GM10248 (cell line): ENCODE data around the gene GABRG3.

Source experiments
- CTCF ChIA-PET: fragments of 300-600 bp; sonication (Branson Sonifier 250); formaldehyde crosslinking; extraction: SDS; loops from one replicate; lab custom pipeline; 2021; ENCODE audit warnings: antibody characterized with exemption; lab: Yijun Ruan, JAX
- POLR2A ChIA-PET: fragments of 350-650 bp; sonication (Branson Sonifier 250); formaldehyde crosslinking; extraction: SDS; loops from one replicate; lab custom pipeline; 2020; ENCODE audit warnings: antibody characterized with exemption; lab: Yijun Ruan, JAX
- DNase-seq: peaks from one replicate; pipeline ENCODE4 v3.0.0; 2012; ENCODE audit errors: extremely low spot score
- TF ChIP-seq, protein P1 (sequence below): IDR thresholded peaks from 2 replicates; pipeline ENCODE4 v1.5.1; 2012; ENCODE audit warnings: mild to moderate bottlenecking, low read depth; ENCODE audit errors: extremely low read depth, missing control alignments, control extremely low read depth

Gene GABRG3

DNA sequence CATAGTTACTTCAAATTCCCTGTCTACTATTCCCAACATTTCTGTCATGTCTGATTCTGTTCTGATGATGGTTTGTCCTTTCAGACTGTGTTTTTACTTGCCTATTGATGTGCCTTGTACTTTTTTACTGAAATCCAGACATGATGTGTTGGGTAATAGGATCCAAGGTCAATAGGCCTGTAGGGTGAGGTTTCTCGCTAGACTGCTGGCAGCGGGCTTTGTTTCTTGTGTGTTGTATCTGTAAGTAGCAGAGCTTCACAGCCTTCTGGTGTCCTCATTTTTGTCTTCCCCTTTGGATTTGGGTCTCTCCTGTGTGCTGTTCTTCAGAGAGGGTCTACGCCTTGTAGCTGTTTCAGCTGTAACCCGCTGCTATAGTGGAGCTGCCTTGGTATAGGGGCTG lies 140.3 kb downstream of the GABRG3 start:
- no peak for DNase-seq
- TF ChIP-seq, protein P1, sequence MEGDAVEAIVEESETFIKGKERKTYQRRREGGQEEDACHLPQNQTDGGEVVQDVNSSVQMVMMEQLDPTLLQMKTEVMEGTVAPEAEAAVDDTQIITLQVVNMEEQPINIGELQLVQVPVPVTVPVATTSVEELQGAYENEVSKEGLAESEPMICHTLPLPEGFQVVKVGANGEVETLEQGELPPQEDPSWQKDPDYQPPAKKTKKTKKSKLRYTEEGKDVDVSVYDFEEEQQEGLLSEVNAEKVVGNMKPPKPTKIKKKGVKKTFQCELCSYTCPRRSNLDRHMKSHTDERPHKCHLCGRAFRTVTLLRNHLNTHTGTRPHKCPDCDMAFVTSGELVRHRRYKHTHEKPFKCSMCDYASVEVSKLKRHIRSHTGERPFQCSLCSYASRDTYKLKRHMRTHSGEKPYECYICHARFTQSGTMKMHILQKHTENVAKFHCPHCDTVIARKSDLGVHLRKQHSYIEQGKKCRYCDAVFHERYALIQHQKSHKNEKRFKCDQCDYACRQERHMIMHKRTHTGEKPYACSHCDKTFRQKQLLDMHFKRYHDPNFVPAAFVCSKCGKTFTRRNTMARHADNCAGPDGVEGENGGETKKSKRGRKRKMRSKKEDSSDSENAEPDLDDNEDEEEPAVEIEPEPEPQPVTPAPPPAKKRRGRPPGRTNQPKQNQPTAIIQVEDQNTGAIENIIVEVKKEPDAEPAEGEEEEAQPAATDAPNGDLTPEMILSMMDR: no peak
- ChIA-PET CTCF (interaction anchor here (1.4 kb wide), 1 partner anchor 8 kb away, joined by 4 read pairs; no protein-coding TSS in a partner anchor), POLR2A (no interaction called here)

DNA sequence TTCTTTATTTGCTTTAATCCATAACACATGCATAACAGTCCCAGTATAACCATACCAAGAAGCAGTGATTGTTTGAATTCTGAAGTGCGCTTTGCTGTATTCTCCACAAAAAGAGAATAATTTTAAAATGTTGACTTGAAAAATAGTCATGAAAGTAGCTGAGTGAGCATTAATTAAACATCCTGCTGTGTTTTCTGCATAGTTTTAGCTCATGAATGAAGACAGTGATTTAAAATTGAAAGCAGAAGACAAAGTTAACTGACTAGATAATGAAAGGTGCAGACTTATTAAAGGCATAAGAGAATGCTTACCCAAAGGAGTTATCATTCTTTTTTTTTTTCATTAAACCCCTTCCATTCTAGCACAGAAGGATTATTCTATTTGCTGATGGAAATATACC lies 143.5 kb downstream of the GABRG3 start:
- CTCF ChIA-PET: no interaction called here
- POLR2A ChIA-PET: no interaction called here
- TF ChIP-seq, protein P1: no peak
- DNase-seq: no peak

DNA sequence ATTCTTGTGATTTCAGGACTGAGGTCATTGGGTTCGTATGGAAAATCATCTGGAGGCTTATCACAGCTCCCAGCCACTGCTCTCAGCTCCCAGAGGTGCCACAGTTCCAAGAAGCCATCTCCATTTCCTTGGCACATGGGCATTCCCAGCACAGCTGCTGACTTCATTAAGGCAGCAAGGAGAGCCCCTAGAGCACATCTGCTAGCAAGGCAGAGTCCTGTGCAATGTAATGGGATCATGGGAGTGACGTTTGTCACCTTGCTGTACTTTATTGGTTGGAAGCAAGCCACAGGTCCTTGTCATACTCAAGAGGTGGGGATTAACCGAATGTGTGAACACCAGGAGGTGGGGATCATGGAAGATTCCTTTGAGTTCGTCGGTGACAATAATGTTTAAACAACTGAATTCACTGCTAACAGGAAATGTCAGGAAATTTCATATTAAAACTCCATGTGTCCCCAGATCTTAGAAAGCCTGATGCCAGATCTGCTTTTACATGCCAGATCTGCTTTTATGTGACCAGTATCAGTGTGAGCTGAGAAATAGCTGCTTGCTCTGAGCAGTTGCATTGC lies 148.8 kb downstream of the GABRG3 start:
- POLR2A ChIA-PET: no interaction called here
- TF ChIP-seq, protein P1: no peak
- CTCF ChIA-PET: no interaction called here
- DNase-seq: no peak

GRCh38 chr15:27121672-27122071 lies 150.7 kb downstream of the GABRG3 start:
- POLR2A ChIA-PET: no interaction called here

DNA sequence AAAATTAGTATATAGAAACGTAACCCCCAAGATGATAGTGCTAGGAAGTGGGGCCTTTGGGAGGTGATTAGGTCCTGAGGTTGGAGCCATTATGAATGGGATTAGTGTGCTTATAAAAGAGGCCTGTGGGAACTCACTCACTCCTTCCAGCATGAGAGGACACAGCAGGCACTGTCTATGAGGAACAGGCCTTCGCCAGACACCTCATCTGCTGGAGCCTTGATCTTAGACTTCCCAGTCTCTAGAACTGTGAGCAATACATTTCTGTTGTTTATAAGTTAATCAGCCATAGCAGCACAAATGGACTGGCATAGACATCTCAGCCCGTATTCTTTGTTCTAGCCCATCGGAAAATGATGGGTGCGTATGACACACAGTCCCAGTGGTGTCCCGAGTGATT lies 152.3 kb downstream of the GABRG3 start:
- TF ChIP-seq, protein P1: no peak
- no peak for DNase-seq
- POLR2A ChIA-PET: no interaction called here
- CTCF ChIA-PET: no interaction called here

More at GRCh38 chr15:27121672-27122071, 150.7 kb downstream of the GABRG3 start:
- DNase-seq: no peak
- TF ChIP-seq, protein P1: no peak
- CTCF ChIA-PET: no interaction called here

- TF ChIP-seq, protein P1: no peak
- ChIA-PET POLR2A (no interaction called here), CTCF (no interaction called here)
- DNase-seq: no peak
Observed at GRCh38 chr15:27123808-27124207, 152.8 kb downstream of the GABRG3 start.
